H9 (cell line): ENCODE results near the gene GPLD1. TPM values are rescaled to one million over a fixed set of nuclear protein-coding genes. Genes with fewer than 3 reads are reported as not detected.

ENCODE experiments used
- DNase-seq: peaks from one replicate; pipeline ENCODE4 v3.0.0-alpha.2; 2017
- H2AFZ ChIP-seq: one replicate; pipeline ENCODE4 v1.6.1; 2013; ENCODE audit warnings: mild to moderate bottlenecking, low read length, control low read depth, moderate library complexity
- H2AK5ac ChIP-seq: 2 replicates; pipeline ENCODE4 v1.6.1; 2013; ENCODE audit warnings: low read length, control low read depth, mixed read lengths; ENCODE audit not compliant: insufficient read length
- H2BK120ac ChIP-seq: one replicate; pipeline ENCODE4 v1.6.1; 2013; ENCODE audit warnings: low read depth, mild to moderate bottlenecking, low read length, control low read depth, inconsistent platforms; ENCODE audit not compliant: poor library complexity, severe bottlenecking
- H2BK12ac ChIP-seq: 2 replicates; pipeline ENCODE4 v1.6.1; 2013; ENCODE audit warnings: low read length, control low read depth, mixed read lengths, low read depth; ENCODE audit not compliant: insufficient read length
- H2BK15ac ChIP-seq: 2 replicates; pipeline ENCODE4 v1.6.1; 2013; ENCODE audit warnings: low read depth, low read length, control low read depth
- H2BK20ac ChIP-seq: one replicate; pipeline ENCODE4 v1.6.1; 2013; ENCODE audit warnings: low read depth, mild to moderate bottlenecking, low read length, control low read depth, inconsistent platforms; ENCODE audit not compliant: poor library complexity, severe bottlenecking
- H2BK5ac ChIP-seq: 2 replicates; pipeline ENCODE4 v1.6.1; 2013; ENCODE audit warnings: low read length, control low read depth, mixed read lengths; ENCODE audit not compliant: insufficient read length
- H3K14ac ChIP-seq: 2 replicates; pipeline ENCODE4 v1.6.1; 2013; ENCODE audit warnings: low read length, control low read depth; ENCODE audit not compliant: insufficient read depth
- H3K18ac ChIP-seq: 2 replicates; pipeline ENCODE4 v1.6.1; 2013; ENCODE audit warnings: low read depth, mild to moderate bottlenecking, mixed read lengths, low read length, control low read depth; ENCODE audit not compliant: insufficient read length
- H3K23ac ChIP-seq: 2 replicates; pipeline ENCODE4 v1.6.1; 2013; ENCODE audit warnings: low read length, control low read depth, mixed read lengths, low read depth; ENCODE audit not compliant: insufficient read length
- H3K23me2 ChIP-seq: 2 replicates; pipeline ENCODE4 v1.6.1; 2013; ENCODE audit warnings: low read depth, mild to moderate bottlenecking, mixed read lengths, low read length, control low read depth; ENCODE audit not compliant: insufficient read length, poor library complexity, severe bottlenecking
- H3K27ac ChIP-seq: 2 replicates; pipeline ENCODE4 v1.5.1; 2013; ENCODE audit warnings: low read length, control low read depth, mixed read lengths, low read depth; ENCODE audit not compliant: insufficient read length
- H3K27me3 ChIP-seq: 2 replicates; pipeline ENCODE4 v1.6.1; 2013; ENCODE audit warnings: low read length, control low read depth, inconsistent platforms; ENCODE audit not compliant: insufficient read depth
- H3K4ac ChIP-seq: 2 replicates; pipeline ENCODE4 v1.6.1; 2013; ENCODE audit warnings: low read depth, mild to moderate bottlenecking, control low read depth, inconsistent platforms, low read length, moderate library complexity
- H3K4me1 ChIP-seq: 2 replicates; pipeline ENCODE4 v1.6.1; 2013; ENCODE audit warnings: low read length, control low read depth, inconsistent platforms; ENCODE audit not compliant: insufficient read depth
- H3K4me2 ChIP-seq: 2 replicates; pipeline ENCODE4 v1.6.1; 2013; ENCODE audit warnings: low read length, control low read depth, mixed read lengths; ENCODE audit not compliant: insufficient read length, insufficient read depth
- H3K56ac ChIP-seq: 2 replicates; pipeline ENCODE4 v1.6.1; 2013; ENCODE audit warnings: low read depth, mild to moderate bottlenecking, mixed read lengths, low read length, control low read depth; ENCODE audit not compliant: insufficient read length
- H3K79me1 ChIP-seq: 2 replicates; pipeline ENCODE4 v1.6.1; 2013; ENCODE audit warnings: low read depth, mild to moderate bottlenecking, moderate library complexity, low read length, control low read depth, inconsistent platforms; ENCODE audit not compliant: insufficient read depth, poor library complexity, severe bottlenecking
- H3K79me2 ChIP-seq: 2 replicates; pipeline ENCODE4 v1.6.1; 2013; ENCODE audit warnings: low read length, control low read depth, inconsistent platforms; ENCODE audit not compliant: insufficient read depth
- H3K9ac ChIP-seq: 2 replicates; pipeline ENCODE4 v1.6.1; 2013; ENCODE audit warnings: low read length, control low read depth, mixed read lengths; ENCODE audit not compliant: insufficient read length; ENCODE audit errors: extremely low read depth
- H3K9me3 ChIP-seq: one replicate; pipeline ENCODE4 v1.6.1; 2013; ENCODE audit warnings: low read depth, low read length, inconsistent platforms; ENCODE audit not compliant: control insufficient read depth
- H3T11ph ChIP-seq: one replicate; pipeline ENCODE4 v1.6.1; 2013; ENCODE audit warnings: mild to moderate bottlenecking, low read length, control low read depth, inconsistent platforms
- H4K20me1 ChIP-seq: one replicate; pipeline ENCODE4 v1.6.1; 2013; ENCODE audit not compliant: control insufficient read depth, insufficient read length, insufficient read depth
- H4K5ac ChIP-seq: 2 replicates; pipeline ENCODE4 v1.6.1; 2013; ENCODE audit warnings: low read depth, mild to moderate bottlenecking, mixed read lengths, low read length, control low read depth; ENCODE audit not compliant: insufficient read length
- H4K8ac ChIP-seq: replicated peaks from 2 replicates; pipeline ENCODE4 v1.6.1; 2013; ENCODE audit warnings: low read length, control low read depth, mixed read lengths, low read depth; ENCODE audit not compliant: insufficient read length
- H4K91ac ChIP-seq: 2 replicates; pipeline ENCODE4 v1.6.1; 2013; ENCODE audit warnings: low read depth, mild to moderate bottlenecking, moderate library complexity, mixed read lengths, low read length, control low read depth; ENCODE audit not compliant: insufficient read length
- H3K27ac Mint-ChIP-seq, 3 experiments: 2 replicates in 2 of 3; 3 replicates in 1 of 3; pipeline ENCODE4 v1.8.0; 2020 to 2021; ENCODE audit warnings: mixed read lengths in 3 of 3, mild to moderate bottlenecking in 1 of 3, moderate library complexity in 1 of 3
- H3K27me3 Mint-ChIP-seq: 2 replicates; pipeline ENCODE4 v1.8.0; 2021; ENCODE audit warnings: low read depth, mild to moderate bottlenecking, moderate library complexity, mixed read lengths
- H3K36me3 Mint-ChIP-seq, 3 experiments: 2 replicates in 2 of 3; 3 replicates in 1 of 3; pipeline ENCODE4 v1.8.0; 2020 to 2021; ENCODE audit warnings: low read depth in 3 of 3, mixed read lengths in 3 of 3; ENCODE audit not compliant: insufficient read depth in 1 of 3
- H3K4me1 Mint-ChIP-seq, 2 experiments: 2 replicates each; pipeline ENCODE4 v1.8.0; 2020; ENCODE audit warnings: mixed read lengths in 2 of 2
- H3K4me3 Mint-ChIP-seq, 2 experiments: 2 replicates in 1 of 2; 3 replicates in 1 of 2; pipeline ENCODE4 v1.8.0; 2020 to 2021; ENCODE audit warnings: mild to moderate bottlenecking in 2 of 2, mixed read lengths in 2 of 2, moderate library complexity in 1 of 2
- H3K9me3 Mint-ChIP-seq, 2 experiments: 2 replicates in 1 of 2; 3 replicates in 1 of 2; pipeline ENCODE4 v1.8.0; 2020; ENCODE audit warnings: mild to moderate bottlenecking in 2 of 2, mixed read lengths in 2 of 2, moderate library complexity in 1 of 2
- WGBS: extraction: QIAGEN DNeasy Blood & Tissue Kit; methylation state at CpG from one replicate; pipeline ENCODE4 v1.1.7; 2013; ENCODE audit warnings: missing lambda C conversion rate, low lambda C conversion rate, mixed read lengths; ENCODE audit not compliant: insufficient read length; ENCODE audit errors: extremely low coverage; 5-methylcytosine and 5-hydroxymethylcytosine counted together
- total RNA-seq: library from RNA; stranded (reverse); gene quantifications from 2 replicates; pipeline ENCODE4 v1.2.1, GENCODE V29; 2021
- TF ChIP-seq, protein P1 (sequence below): fragments of 200-600 bp; sonication (generic); conservative IDR thresholded peaks from 3 replicates; pipeline ENCODE4 v1.8.0; 2021; ENCODE audit warnings: antibody characterized with exemption, mild to moderate bottlenecking

GPLD1 gene
- total RNA-seq, 1 experiment from 2014 or later: 8.0 TPM

DNA sequence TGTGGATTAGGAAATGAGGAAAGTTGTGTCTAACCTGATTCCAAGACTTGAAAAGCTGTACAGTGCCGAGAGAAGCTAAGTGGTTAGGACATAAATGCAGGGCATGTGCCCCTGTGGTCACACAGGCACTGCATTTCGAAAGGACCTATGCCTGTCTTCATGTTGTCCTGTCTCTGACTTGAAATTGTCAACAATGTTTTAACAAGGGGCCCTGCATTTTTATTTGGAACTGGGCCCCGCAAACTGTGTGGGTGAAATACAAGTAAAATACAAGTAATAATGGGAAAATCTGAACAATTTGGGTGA is 47.8 kb downstream of the GPLD1 start:
- H3K36me3 Mint-ChIP-seq: no peaks in the 10 kb centered on the region; a peak in 1 of 7 replicates
- Histone ChIP-seq H3K27me3 (no peaks in the 10 kb centered on the region), H2BK5ac (no peak overlapping the region), H3K56ac (no peak overlapping the region), H3K27ac (no peak overlapping the region), H2BK15ac (no peak overlapping the region), H4K8ac (no peak overlapping the region), H4K91ac (no peak overlapping the region), H4K20me1 (no peaks in the 10 kb centered on the region), H3K4me2 (no peak overlapping the region), H3K23me2 (no peaks in the 10 kb centered on the region), H3K9me3 (no peaks in the 10 kb centered on the region), H2BK20ac (no peak overlapping the region), H3K4ac (no peak overlapping the region), H3K4me1 (0 out of 2 replicates have a peak, but pooled peaks cover 7% of the 10 kb centered on the region), H3K18ac (no peak overlapping the region), H3T11ph (no peak overlapping the region), H4K5ac (no peak overlapping the region), H3K79me2 (no peaks in the 10 kb centered on the region), H3K9ac (no peak overlapping the region), H3K14ac (no peak overlapping the region), H3K79me1 (no peaks in the 10 kb centered on the region), H3K23ac (no peak overlapping the region), H2BK12ac (no peak overlapping the region), H2AK5ac (no peak overlapping the region), H2BK120ac (no peak overlapping the region), H2AFZ (no peak overlapping the region)
- no peak overlapping the region for H3K4me3 Mint-ChIP-seq
- TF ChIP-seq, protein P1, sequence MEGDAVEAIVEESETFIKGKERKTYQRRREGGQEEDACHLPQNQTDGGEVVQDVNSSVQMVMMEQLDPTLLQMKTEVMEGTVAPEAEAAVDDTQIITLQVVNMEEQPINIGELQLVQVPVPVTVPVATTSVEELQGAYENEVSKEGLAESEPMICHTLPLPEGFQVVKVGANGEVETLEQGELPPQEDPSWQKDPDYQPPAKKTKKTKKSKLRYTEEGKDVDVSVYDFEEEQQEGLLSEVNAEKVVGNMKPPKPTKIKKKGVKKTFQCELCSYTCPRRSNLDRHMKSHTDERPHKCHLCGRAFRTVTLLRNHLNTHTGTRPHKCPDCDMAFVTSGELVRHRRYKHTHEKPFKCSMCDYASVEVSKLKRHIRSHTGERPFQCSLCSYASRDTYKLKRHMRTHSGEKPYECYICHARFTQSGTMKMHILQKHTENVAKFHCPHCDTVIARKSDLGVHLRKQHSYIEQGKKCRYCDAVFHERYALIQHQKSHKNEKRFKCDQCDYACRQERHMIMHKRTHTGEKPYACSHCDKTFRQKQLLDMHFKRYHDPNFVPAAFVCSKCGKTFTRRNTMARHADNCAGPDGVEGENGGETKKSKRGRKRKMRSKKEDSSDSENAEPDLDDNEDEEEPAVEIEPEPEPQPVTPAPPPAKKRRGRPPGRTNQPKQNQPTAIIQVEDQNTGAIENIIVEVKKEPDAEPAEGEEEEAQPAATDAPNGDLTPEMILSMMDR: no peak
- WGBS: no CpG with 5 or more reads among the region's 3 CpGs
- peaks cover 5 to 6% of the 10 kb centered on the region in 2 experiments for H3K4me1 Mint-ChIP-seq
- H3K27ac Mint-ChIP-seq: no peak overlapping the region
- H3K9me3 Mint-ChIP-seq: no peaks in the 10 kb centered on the region
- DNase-seq: no peak
- no peaks in the 10 kb centered on the region for H3K27me3 Mint-ChIP-seq
